Measurements from ENCODE around the gene BUB1.
"Not testable (repeated sequence)": the region's sequence is repeated elsewhere in the genome, so short reads cannot be mapped to it uniquely, and the experiment has no call there.

GRCh38 chr2:110627348-110627747 lies 50.5 kb downstream of the BUB1 start:
- not testable (repeated sequence) for TF ChIP-seq JUN (IDR thresholded peaks at IDR 0.05); CTCF (IDR thresholded peaks at IDR 0.05); SMC3 (IDR thresholded peaks at IDR 0.05); SREBF2 (IDR thresholded peaks at IDR 0.05); REST (IDR thresholded peaks at IDR 0.05); EP300 (IDR thresholded peaks at IDR 0.05); KDM1A (IDR thresholded peaks at IDR 0.05; ENCODE audit: low read depth); E2F6 (IDR thresholded peaks at IDR 0.05; ENCODE audit: borderline replicate concordance, low read depth); ZFP36 (IDR thresholded peaks at IDR 0.05; ENCODE audit: borderline replicate concordance, partially characterized antibody); POLR2A (IDR thresholded peaks at IDR 0.05; ENCODE audit: low read length); FOXS1 (CRISPR knock-in tag; IDR thresholded peaks at IDR 0.05)

Measured in A549 (cell line).